ENCODE results near the gene DRAM1. TPM values are rescaled to one million over a fixed set of nuclear protein-coding genes. Genes with fewer than 3 reads are reported as not detected.

Gene DRAM1
- total RNA-seq (2022; extraction: Qiagen RNA extraction), result 17.5 to 23.4 TPM (median 19.2 TPM) in 5 replicates

GRCh38 chr12:101876861-101877805 is at the start of gene DRAM1:
Gene DRAM1, plus strand, starts transcription at chr12:101877580. Its CDS starts 210 bp downstream, at chr12:101877790.

GRCh38 chr12:101830367-101831325 is 46.7 kb upstream of the DRAM1 start, which contains the start of gene GNPTAB:
Gene GNPTAB, minus strand, starts transcription at chr12:101830959. Its CDS starts 284 bp downstream, at chr12:101830675.

Other genes with a start within 250 kb of the DRAM1 start
- 53.2 to 72.6 TPM (median 68.1 TPM) in 5 replicates for gene CHPT1, start 179.9 kb upstream of the DRAM1 start, total RNA-seq (2022; extraction: Qiagen RNA extraction)
- 0.18 TPM in 1 of 5 replicates, not detected in the others for gene SYCP3, start 138.1 kb upstream of the DRAM1 start, total RNA-seq (2022; extraction: Qiagen RNA extraction)
- gene GNPTAB, start 46.6 kb upstream of the DRAM1 start, total RNA-seq (2022; extraction: Qiagen RNA extraction), result 10.7 to 16.2 TPM (median 13.5 TPM) in 5 replicates
- gene WASHC3, start 184.4 kb downstream of the DRAM1 start, total RNA-seq (2022; extraction: Qiagen RNA extraction), result 29.1 to 31.7 TPM (median 30.9 TPM) in 5 replicates
- 61.0 to 78.7 TPM (median 65.5 TPM) in 5 replicates for gene NUP37, start 242.5 kb downstream of the DRAM1 start, total RNA-seq (2022; extraction: Qiagen RNA extraction)
- gene PARPBP, start 242.6 kb downstream of the DRAM1 start, total RNA-seq (2022; extraction: Qiagen RNA extraction), result 15.3 to 26.1 TPM (median 19.7 TPM) in 5 replicates

All from A549 treated with Hydrocortisone at 1 μM for 4 hours (cell line).